Hepatocyte (in vitro differentiated cells): Measurements from ENCODE around the gene WDFY4. TPM values are rescaled to one million over a fixed set of nuclear protein-coding genes. Genes with fewer than 3 reads are reported as not detected.

ENCODE experiments used
- DNase-seq: peaks from one replicate; pipeline ENCODE4 v3.0.0-alpha.2; 2016; ENCODE audit warnings: low spot score
- H2AFZ ChIP-seq: fragments of 200-600 bp; sonication (generic); 2 replicates; pipeline ENCODE4 v1.6.0; 2016; ENCODE audit warnings: antibody characterized with exemption, mild to moderate bottlenecking
- H3K27ac ChIP-seq: fragments of 200-600 bp; sonication (generic); 2 replicates; pipeline ENCODE4 v1.5.1; 2016; ENCODE audit warnings: mild to moderate bottlenecking
- H3K27me3 ChIP-seq: fragments of 200-600 bp; sonication (generic); 2 replicates; pipeline ENCODE4 v1.6.1; 2016
- H3K36me3 ChIP-seq: fragments of 200-600 bp; sonication (generic); replicated peaks from 2 replicates; pipeline ENCODE4 v1.5.1; 2016; ENCODE audit warnings: low read depth; ENCODE audit not compliant: insufficient read depth
- H3K4me1 ChIP-seq: fragments of 200-600 bp; sonication (generic); 2 replicates; pipeline ENCODE4 v1.5.1; 2016; ENCODE audit warnings: mild to moderate bottlenecking, moderate library complexity; ENCODE audit not compliant: insufficient read depth
- H3K4me2 ChIP-seq: fragments of 200-600 bp; sonication (generic); 2 replicates; pipeline ENCODE4 v1.6.0; 2016
- H3K4me3 ChIP-seq: fragments of 200-600 bp; sonication (generic); 2 replicates; pipeline ENCODE4 v1.5.1; 2016; ENCODE audit warnings: mild to moderate bottlenecking
- H3K79me2 ChIP-seq: fragments of 200-600 bp; sonication (generic); 2 replicates; pipeline ENCODE4 v1.6.0; 2017; ENCODE audit warnings: mild to moderate bottlenecking
- H3K9me2 ChIP-seq: fragments of 200-600 bp; sonication (generic); replicated peaks from 2 replicates; pipeline ENCODE4 v1.6.0; 2017; ENCODE audit warnings: mild to moderate bottlenecking; ENCODE audit not compliant: insufficient read depth
- H3K9me3 ChIP-seq: fragments of 200-600 bp; sonication (generic); 2 replicates; pipeline ENCODE4 v1.5.1; 2016; ENCODE audit warnings: low read depth, mild to moderate bottlenecking
- H4K20me1 ChIP-seq: fragments of 200-600 bp; sonication (generic); 2 replicates; pipeline ENCODE4 v1.6.0; 2016; ENCODE audit warnings: mild to moderate bottlenecking; ENCODE audit not compliant: insufficient read depth, poor library complexity, severe bottlenecking
- CTCF ChIP-seq: fragments of 200-600 bp; sonication (generic); IDR thresholded peaks from 2 replicates; pipeline ENCODE4 v1.5.1; 2016; ENCODE audit warnings: antibody characterized with exemption, mild to moderate bottlenecking; ENCODE audit not compliant: poor library complexity
- EZH2 ChIP-seq: fragments of 200-600 bp; sonication (generic); IDR thresholded peaks from 2 replicates; pipeline ENCODE4 v1.6.1; 2016; ENCODE audit warnings: antibody characterized with exemption, mild to moderate bottlenecking, borderline replicate concordance
- EZH2phosphoT487 ChIP-seq: fragments of 200-600 bp; sonication (generic); IDR thresholded peaks from one replicate; pipeline ENCODE4 v1.6.1; 2018; ENCODE audit warnings: antibody characterized with exemption, mild to moderate bottlenecking, low read depth, moderate library complexity; ENCODE audit not compliant: unreplicated experiment, severe bottlenecking
- WGBS: methylation state at CpG from one replicate; pipeline ENCODE4 v1.1.6; 2016; ENCODE audit warnings: low lambda C conversion rate; ENCODE audit errors: missing lambda C conversion rate; 5-methylcytosine and 5-hydroxymethylcytosine counted together
- polyA plus RNA-seq: library from polyadenylated mRNA; unstranded; fragments of >200 nt; fragmentation: Nextera tagmentation; extraction: Ambion mirVana; gene quantifications from 2 replicates; pipeline ENCODE4 v1.2.1, GENCODE V29; 2016
- total RNA-seq: library from RNA; depleted of rRNA; stranded (reverse); fragments of >200 nt; gene quantifications from 2 replicates; pipeline ENCODE4 v1.2.3, GENCODE V29; 2014

Gene WDFY4
- total and polyA plus RNA-seq, 2 experiments from 2014 or later: 0.43 to 0.91 TPM

DNA sequence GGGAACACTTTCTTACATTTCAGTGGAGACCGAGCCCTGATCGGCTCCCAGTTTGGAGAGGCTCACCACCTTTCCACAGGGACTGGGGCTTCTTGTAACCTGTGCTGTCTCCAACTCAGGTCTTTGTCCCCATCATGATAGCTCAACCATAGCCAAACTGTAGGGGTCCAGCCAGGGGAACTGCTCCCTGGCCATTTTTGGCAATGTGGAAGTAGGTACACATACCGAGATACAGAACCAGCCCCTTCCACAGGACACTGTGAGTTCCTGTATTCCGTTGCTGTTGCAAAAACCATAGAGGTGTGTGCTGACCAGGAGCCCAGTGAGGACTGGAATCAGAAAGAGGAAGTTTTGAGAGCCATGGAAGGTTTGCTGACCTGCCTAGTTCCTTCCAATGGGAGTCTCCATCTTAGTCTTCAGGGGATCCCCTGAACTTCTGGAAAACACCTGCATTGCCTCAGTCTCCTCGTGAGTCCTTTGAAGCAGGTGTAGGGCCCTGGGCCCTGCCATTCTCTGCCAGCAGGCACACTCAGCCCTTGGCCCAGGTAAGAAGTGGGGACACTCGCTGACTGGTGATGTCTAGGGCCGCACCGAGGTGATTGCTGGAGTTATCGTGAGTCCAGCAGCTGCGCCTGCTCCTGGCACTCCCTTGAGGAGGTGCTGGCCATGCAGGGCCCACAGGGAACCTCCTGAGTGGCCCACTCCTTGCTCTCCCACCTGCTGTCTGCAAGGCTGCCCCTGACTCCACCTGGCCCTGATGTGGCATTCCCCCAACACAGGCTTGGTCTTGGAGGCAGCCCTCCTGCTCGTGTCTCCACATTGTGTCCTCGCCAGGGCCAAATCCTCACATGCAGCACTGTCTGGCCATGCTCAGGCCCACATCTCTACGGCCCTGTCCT is 11.2 kb downstream of the WDFY4 start:
- TF ChIP-seq EZH2 (no peak), CTCF (no peak), EZH2phosphoT487 (no peak)

GRCh38 chr10:48696535-48696873 is 11.8 kb downstream of the WDFY4 start:
- DNase-seq: no peak
- no peak overlapping the region for H3K4me2 ChIP-seq
- WGBS: 81% methylated on average over 4 of the region's 4 CpGs
- H3K4me1 ChIP-seq: no peaks in the 10 kb centered on the region
- no peaks in the 10 kb centered on the region for H3K36me3 ChIP-seq
- no peaks in the 10 kb centered on the region for H3K9me2 ChIP-seq
- H3K9me3 ChIP-seq: no peaks in the 10 kb centered on the region
- H4K20me1 ChIP-seq: no peaks in the 10 kb centered on the region
- H2AFZ ChIP-seq: no peak overlapping the region
- H3K27ac ChIP-seq: no peak overlapping the region
- no peaks in the 10 kb centered on the region for H3K79me2 ChIP-seq
- no peaks in the 10 kb centered on the region for H3K27me3 ChIP-seq
- no peak for TF ChIP-seq EZH2
- no peak for TF ChIP-seq CTCF
- TF ChIP-seq EZH2phosphoT487: no peak
- no peak overlapping the region for H3K4me3 ChIP-seq

More for the DNA sequence above, 11.2 kb downstream of the WDFY4 start:
- H3K4me3 ChIP-seq: no peak overlapping the region
- no peaks in the 10 kb centered on the region for H3K36me3 ChIP-seq
- H2AFZ ChIP-seq: no peak overlapping the region
- H3K9me3 ChIP-seq: no peaks in the 10 kb centered on the region
- no peak for DNase-seq
- H3K9me2 ChIP-seq: no peaks in the 10 kb centered on the region
- no peak overlapping the region for H3K27ac ChIP-seq
- H4K20me1 ChIP-seq: no peaks in the 10 kb centered on the region
- H3K4me2 ChIP-seq: no peak overlapping the region
- H3K27me3 ChIP-seq: no peaks in the 10 kb centered on the region
- H3K4me1 ChIP-seq: no peaks in the 10 kb centered on the region
- 92% methylated on average over 13 of the region's 13 CpGs for WGBS
- H3K79me2 ChIP-seq: no peaks in the 10 kb centered on the region

DNA sequence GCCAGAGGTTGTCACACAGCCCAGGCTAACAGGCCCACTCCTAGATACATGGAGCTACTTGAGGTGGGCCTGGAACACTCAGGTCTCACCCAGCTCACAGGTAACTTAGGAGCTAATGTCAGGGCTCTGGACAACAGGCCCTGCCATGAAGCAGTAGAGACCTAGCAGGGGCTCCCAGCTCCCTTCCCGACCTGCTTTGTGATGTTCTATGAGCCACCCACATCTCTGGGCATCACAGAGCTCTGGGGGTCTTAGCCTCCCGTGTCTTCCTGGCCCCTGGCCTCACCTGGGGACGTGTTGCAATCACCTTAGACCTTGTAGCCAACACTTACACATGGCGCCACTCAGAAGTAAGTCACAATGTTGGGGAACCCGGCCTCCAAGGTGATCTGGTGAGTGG is 12.4 kb downstream of the WDFY4 start:
- DNase-seq: no peak
- WGBS: 91% methylated on average over 5 of the region's 5 CpGs

More for the DNA sequence above, 12.4 kb downstream of the WDFY4 start:
- no peaks in the 10 kb centered on the region for H3K27me3 ChIP-seq
- H3K4me3 ChIP-seq: no peak overlapping the region
- H3K79me2 ChIP-seq: no peaks in the 10 kb centered on the region
- no peak overlapping the region for H3K27ac ChIP-seq
- no peak overlapping the region for H3K4me2 ChIP-seq
- H3K4me1 ChIP-seq: no peaks in the 10 kb centered on the region
- no peaks in the 10 kb centered on the region for H3K9me3 ChIP-seq
- H3K9me2 ChIP-seq: no peaks in the 10 kb centered on the region
- TF ChIP-seq EZH2 (no peak), CTCF (no peak), EZH2phosphoT487 (no peak)
- no peaks in the 10 kb centered on the region for H3K36me3 ChIP-seq
- H2AFZ ChIP-seq: no peak overlapping the region
- no peaks in the 10 kb centered on the region for H4K20me1 ChIP-seq
